ENCODE data around the gene PCSK1N. TPM values are rescaled to one million over a fixed set of nuclear protein-coding genes. Genes with fewer than 3 reads are reported as not detected.

PCSK1N gene
- total and polyA plus RNA-seq, 7 donors = 0.44 TPM; not detected in 6

GRCh38 chrX:48793935-48794334, 41.5 kb downstream of the PCSK1N start:
- ATAC-seq = no peak
- no peak for DNase-seq
- TF ChIP-seq CTCF (IDR thresholded peaks at IDR 0.05) = no peak
- Histone ChIP-seq H3K36me3 (ENCODE audit: insufficient read depth in 1 of 2, low read depth in 1 of 2) (no peaks in the 10 kb centered on the region), H3K4me1 (no peaks in the 10 kb centered on the region), H3K27me3 (ENCODE audit: insufficient read depth in 3 of 3, low read length in 2 of 3) (peaks cover 0 to 16% (median 0%) of the 10 kb centered on the region in 3 donors), H3K9me3 (no peaks in the 10 kb centered on the region), H3K27ac (no peak overlapping the region), H3K4me3 (no peak overlapping the region)
- intact Hi-C loops (cut with DNase I) = no loop called here
- 80 to 81% (median 81%) methylated on average over 4 of the region's 4 CpGs for WGBS, 3 donors

GRCh38 chrX:48792219-48792618, 43.2 kb downstream of the PCSK1N start:
- Histone ChIP-seq H3K36me3 (ENCODE audit: insufficient read depth in 1 of 2, low read depth in 1 of 2) (no peaks in the 10 kb centered on the region), H3K4me3 (no peak overlapping the region), H3K9me3 (no peaks in the 10 kb centered on the region), H3K27me3 (ENCODE audit: insufficient read depth in 3 of 3, low read length in 2 of 3) (peaks cover 0 to 32% (median 0%) of the 10 kb centered on the region in 3 donors), H3K4me1 (no peaks in the 10 kb centered on the region), H3K27ac (no peak overlapping the region)
- intact Hi-C loops (cut with DNase I) = no loop called here
- 74 to 91% (median 88%) methylated on average over 6 to 7 of the region's 7 CpGs for WGBS, 3 donors
- TF ChIP-seq CTCF (IDR thresholded peaks at IDR 0.05) = no peak
- ATAC-seq (no peak), DNase-seq (no peak)

GRCh38 chrX:48791063-48791820, 44.2 kb downstream of the PCSK1N start:
- ATAC-seq = no peak
- 79 to 85% (median 79%) methylated on average over 7 to 11 of the region's 11 CpGs for WGBS, 3 donors
- Histone ChIP-seq H3K27ac (no peak overlapping the region), H3K4me3 (no peak overlapping the region), H3K27me3 (ENCODE audit: insufficient read depth in 3 of 3, low read length in 2 of 3) (peaks cover 0 to 34% (median 0%) of the 10 kb centered on the region in 3 donors), H3K36me3 (ENCODE audit: insufficient read depth in 1 of 2, low read depth in 1 of 2) (no peaks in the 10 kb centered on the region), H3K4me1 (no peaks in the 10 kb centered on the region), H3K9me3 (no peaks in the 10 kb centered on the region)
- no peak for DNase-seq
- TF ChIP-seq CTCF (IDR thresholded peaks at IDR 0.05) = no peak
- intact Hi-C loops (cut with DNase I) = no loop called here

GRCh38 chrX:48790477-48790876, 44.9 kb downstream of the PCSK1N start:
- Histone ChIP-seq H3K27me3 (ENCODE audit: insufficient read depth in 3 of 3, low read length in 2 of 3) (peaks cover 0 to 37% (median 0%) of the 10 kb centered on the region in 3 donors), H3K27ac (no peak overlapping the region), H3K36me3 (ENCODE audit: insufficient read depth in 1 of 2, low read depth in 1 of 2) (no peaks in the 10 kb centered on the region), H3K4me3 (no peak overlapping the region), H3K4me1 (no peaks in the 10 kb centered on the region), H3K9me3 (no peaks in the 10 kb centered on the region)
- no peak for DNase-seq
- intact Hi-C loops (cut with DNase I) = no loop called here
- ATAC-seq = no peak
- 47 to 59% (median 50%) methylated on average over 5 of the region's 5 CpGs for WGBS, 3 donors
- no peak for TF ChIP-seq CTCF (IDR thresholded peaks at IDR 0.05)
